ENCODE results near the gene TSKU. TPM values are rescaled to one million over a fixed set of nuclear protein-coding genes. Genes with fewer than 3 reads are reported as not detected.

TSKU gene
- total and polyA plus RNA-seq, 9 of the 15 experiments (the other 6 are each of a cell fraction or from before 2014, with no cell fraction given): 0.60 to 11.9 (median 8.4) TPM

GRCh38 chr11:76777876-76778275 is 5.3 kb upstream of the TSKU start:
- FAIRE-seq (no peak), ATAC-seq (no peak), DNase-seq (ENCODE audit: extremely low read depth in 1 of 4, low spot score in 3 of 4) (no peak)
- Histone ChIP-seq H3K36me3 (ENCODE audit: control insufficient read depth, insufficient read depth, low read length) (no peaks in the 10 kb centered on the region), H3K9me1 (ENCODE audit: control insufficient read depth, insufficient read depth, low read length) (no peaks in the 10 kb centered on the region), H3K9me3 (replicated peaks; ENCODE audit: control insufficient read depth, insufficient read depth, low read depth, low read length) (peaks cover 9% of the 10 kb centered on the region), H3K4me2 (ENCODE audit: insufficient read depth, low read length) (no peak overlapping the region), H3K9ac (ENCODE audit: insufficient read depth in 1 of 2, low read depth in 2 of 2, low read length in 2 of 2) (no peak overlapping the region), H2AFZ (ENCODE audit: low read depth, low read length) (no peak overlapping the region), H4K20me1 (replicated peaks; ENCODE audit: control insufficient read depth, insufficient read depth, low read length) (no peaks in the 10 kb centered on the region), H3K4me3 (no peak overlapping the region), H3K27ac (ENCODE audit: extremely low read depth, low read depth, low read length) (no peak overlapping the region), H3K4me1 (replicated peaks in 1 of 2; ENCODE audit: control insufficient read depth in 2 of 2, insufficient read depth in 2 of 2, low read length in 2 of 2) (peaks cover 4 to 11% of the 10 kb centered on the region in 2 experiments), H3K79me2 (ENCODE audit: control insufficient read depth, insufficient read depth, low read length) (no peaks in the 10 kb centered on the region), H3K27me3 (ENCODE audit: control insufficient read depth in 2 of 2, insufficient read depth in 2 of 2, low read length in 2 of 2) (no peaks in the 10 kb centered on the region)
- ChIA-PET POLR2A (interaction anchor here (0.6 kb wide), 1 partner anchor 852 kb away, joined by 3 read pairs; no protein-coding TSS in a partner anchor), CTCF (ENCODE audit: low intra/inter-chr PET ratio) (no interaction called here)
- BruUV-seq (replicated peaks): no TSS peak
- intact Hi-C loops (cut with micrococcal nuclease): no loop called here
- WGBS (ENCODE audit: insufficient coverage, low coverage, missing lambda C conversion rate): 20% methylated on average over 2 of the region's 2 CpGs
- in situ Hi-C loops (cut with MboI): no loop called here
- peak; percentile 85 for TF ChIP-seq ZNF175 (CRISPR knock-in tag; IDR thresholded peaks at IDR 0.05; ENCODE audit: low read depth)
- peak in 1 of 2 experiments; percentile 76; a peak in 2 of 4 replicates for TF ChIP-seq TRIM24 (IDR thresholded peaks at IDR 0.05)
- TF ChIP-seq CEBPG (CRISPR knock-in tag; IDR thresholded peaks at IDR 0.05): no peak
- TF ChIP-seq CEBPG (tag; conservative IDR thresholded peaks at IDR 0.05 in 1 of 2, IDR thresholded peaks at IDR 0.05 in 1 of 2): peak in 1 of 2 experiments; percentile 81; a peak in 2 of 4 replicates
- TF ChIP-seq L3MBTL2 (IDR thresholded peaks at IDR 0.05): peak; percentile 51; the same call in 1 of the 2 replicates
- no peak for TF ChIP-seq ATF7 (IDR thresholded peaks at IDR 0.05)
- TF ChIP-seq SMAD4 (CRISPR knock-in tag; conservative IDR thresholded peaks at IDR 0.05): peak; percentile 46; the same call in 1 of the 2 replicates
- no peak for TF ChIP-seq ZNF551 (CRISPR knock-in tag; IDR thresholded peaks at IDR 0.05)
- TF ChIP-seq SMC3 (conservative IDR thresholded peaks at IDR 0.05; ENCODE audit: insufficient read depth, low read depth, low read length): no peak

All from K562 (cell line).